GM21786 (cell line): ENCODE results near the gene STK39.

Source experiments
- ATAC-seq: cut with Tn5 transposase; IDR thresholded peaks from one replicate; pipeline ENCODE4 v1.9.1; 2021; ENCODE audit not compliant: unreplicated experiment

Gene STK39

DNA sequence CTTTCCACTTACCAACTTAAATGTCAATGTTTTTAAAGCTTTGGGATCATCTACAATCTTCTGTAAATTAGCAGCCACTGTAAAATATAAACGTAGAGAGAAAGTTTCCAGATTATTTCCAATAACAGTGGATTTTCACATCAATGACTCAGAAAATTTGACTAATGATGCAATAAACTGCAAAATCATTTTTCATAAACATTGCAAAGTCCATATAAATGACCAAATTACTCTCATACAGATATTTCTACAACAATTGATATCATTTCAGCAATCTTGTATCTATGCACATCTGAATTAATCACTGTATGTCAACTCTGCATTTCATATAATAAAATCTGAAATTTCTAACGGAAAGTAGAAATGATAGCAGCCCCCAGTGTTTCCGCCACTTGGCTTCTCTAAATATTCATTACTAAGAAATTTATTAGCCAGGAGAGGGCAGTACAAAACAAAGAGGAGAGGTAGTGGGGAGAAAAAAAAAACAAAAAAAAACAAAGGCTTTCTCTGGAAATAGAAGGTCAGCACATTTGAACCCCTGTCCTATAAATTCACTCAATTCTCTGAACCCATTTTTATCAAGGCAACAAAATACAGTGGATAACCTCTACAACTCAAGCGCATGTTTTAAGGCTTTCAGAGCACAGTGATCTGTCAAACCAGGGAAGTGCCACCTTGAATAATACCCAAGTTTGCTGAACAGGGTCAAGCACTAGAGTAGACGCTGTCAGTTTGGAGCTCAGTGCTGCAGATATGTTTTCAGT lies 282.6 kb downstream of the STK39 start:
- no peak for ATAC-seq

DNA sequence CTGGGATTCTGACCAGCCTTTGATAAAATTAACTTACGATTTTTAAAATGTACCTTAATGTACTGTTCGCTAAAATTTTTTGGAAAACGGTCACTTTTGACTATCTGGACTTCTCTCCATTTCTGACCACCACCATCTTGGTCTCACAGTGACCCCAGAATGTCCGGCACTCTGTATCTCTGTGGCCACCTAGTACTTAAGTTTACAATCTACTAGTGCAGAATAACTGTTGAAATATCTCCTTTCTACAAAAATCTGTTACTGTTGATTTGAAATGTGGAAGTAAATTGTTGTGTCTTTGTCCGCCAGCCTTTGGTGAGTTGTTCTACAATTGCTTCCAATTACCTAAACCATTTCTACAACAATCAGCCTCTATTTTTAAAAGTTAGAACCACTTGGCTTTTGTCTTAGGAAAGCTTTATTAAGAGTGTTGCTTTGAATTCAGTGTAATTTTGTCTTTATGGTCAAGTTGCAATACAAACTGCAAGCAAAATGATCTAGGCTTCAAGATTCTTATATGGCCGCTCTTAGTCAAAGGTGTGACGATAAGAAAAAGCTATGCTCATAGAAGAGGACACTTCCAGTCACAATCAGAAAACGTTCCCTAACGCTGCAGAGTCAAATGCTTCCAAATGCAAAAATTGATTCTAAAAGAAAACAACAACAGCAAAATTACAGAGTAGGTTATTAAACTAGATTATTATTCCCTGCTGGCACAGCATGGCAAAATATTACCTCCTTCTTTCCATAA lies 283.3 kb downstream of the STK39 start:
- ATAC-seq: no peak

DNA sequence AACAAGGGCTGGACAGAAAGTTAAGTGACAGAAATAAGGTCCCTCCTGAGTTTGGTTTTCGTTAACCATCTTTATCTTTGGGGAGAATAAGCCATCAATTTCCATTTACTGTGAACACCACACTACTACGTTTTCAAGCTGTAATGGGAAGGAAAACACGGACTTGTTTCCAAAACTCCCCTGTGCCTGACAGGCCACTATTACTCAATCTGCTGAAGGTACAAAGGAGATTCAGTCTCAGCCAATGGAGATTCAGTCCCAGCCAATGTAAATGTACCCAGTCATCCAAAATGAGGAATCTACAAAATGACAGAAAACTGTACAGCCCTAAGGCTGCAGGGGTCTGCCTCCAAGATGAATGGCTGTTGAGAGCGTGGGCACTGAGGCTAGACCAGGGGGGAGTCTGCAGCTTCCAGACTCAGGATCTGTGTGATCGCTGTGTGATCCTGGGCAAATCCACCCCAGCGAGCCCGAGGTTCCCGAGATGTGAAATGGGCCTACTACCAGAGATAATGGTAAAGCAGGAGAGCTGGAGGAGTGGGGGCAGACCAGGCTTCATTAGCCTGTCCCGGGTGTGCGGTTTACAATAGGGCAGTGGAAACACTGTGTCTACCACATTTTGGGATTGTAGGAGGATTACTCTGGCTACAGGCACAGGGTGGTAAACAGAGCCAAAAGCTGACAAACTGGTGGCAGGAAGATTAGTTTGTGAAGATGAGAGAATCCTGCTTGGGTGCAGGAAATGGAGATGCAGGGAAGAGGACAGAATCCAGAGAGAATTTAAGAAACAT lies 284.8 kb downstream of the STK39 start:
- ATAC-seq: no peak

DNA sequence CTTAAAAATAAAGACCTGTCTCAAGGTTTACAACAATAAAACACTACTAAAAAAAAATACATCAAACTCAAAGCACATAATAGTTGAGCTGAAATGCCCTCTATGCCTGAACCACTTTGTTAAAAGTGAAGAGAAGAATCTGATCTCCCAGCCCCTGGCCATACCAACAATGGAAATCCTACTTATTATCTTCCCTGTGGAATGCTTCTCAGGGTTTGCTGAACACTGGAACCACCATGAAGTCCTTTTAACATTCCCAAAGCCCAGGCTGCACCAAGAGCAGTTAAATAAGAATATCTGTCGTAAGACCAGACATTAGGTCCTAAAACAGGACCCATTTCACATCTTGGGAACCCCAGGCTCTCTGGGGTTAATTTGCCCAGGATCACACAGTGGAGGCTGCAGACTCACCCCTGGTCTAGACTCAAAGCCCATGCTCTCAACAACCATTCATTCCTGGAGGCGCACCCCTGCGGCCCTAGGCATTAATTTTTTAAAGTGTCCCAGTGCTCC lies 285.8 kb downstream of the STK39 start:
- ATAC-seq: no peak

DNA sequence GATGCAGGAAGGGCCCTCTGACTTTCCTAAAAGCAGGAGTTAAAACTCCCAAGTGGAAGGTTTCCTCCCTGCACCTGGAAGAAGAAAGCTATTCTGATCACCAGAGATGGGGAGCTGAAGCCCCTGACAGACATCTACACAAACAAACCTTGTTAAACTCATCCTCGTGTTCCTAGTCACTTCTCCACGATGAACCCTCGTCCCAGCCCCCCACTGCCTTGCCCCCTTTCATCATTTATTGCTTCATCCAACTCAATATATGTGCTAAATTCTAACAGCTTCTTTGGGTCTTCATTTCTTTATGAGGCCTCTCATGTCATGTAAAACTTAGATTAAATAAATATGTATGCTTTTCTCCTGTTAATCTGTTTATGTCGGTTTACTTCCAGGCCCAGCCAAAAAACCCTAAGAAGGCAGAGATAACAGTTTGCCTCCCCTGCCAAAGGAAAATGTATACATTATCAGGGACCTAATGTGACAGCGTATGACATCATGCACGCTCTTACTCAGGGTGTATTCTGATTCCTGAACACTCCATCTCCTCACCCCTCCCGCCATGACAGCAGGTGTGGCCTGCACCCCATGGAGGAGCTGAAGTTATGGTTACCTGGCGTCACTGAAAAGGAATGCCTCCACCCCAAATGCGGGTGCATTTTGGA lies 287.2 kb downstream of the STK39 start:
- ATAC-seq: no peak

DNA sequence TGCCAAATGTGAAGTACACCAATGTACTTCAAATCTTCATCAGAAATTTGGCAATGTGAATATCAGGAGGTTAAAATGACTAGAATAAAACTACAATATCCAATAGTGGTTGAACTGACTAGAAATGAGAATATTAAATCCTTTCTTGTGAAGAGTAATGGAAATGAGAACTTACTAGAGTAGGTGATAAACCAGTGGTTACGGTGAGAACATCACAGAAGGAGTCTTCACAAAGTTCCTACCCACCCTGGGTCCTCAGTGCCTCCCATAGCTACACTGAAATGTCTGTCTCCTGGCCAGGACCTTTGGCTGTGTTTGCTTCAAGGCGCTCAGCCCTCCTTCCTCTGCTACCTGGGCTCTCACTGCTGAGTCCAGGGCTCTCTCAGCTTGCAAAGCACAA lies 289.7 kb downstream of the STK39 start:
- ATAC-seq: no peak

DNA sequence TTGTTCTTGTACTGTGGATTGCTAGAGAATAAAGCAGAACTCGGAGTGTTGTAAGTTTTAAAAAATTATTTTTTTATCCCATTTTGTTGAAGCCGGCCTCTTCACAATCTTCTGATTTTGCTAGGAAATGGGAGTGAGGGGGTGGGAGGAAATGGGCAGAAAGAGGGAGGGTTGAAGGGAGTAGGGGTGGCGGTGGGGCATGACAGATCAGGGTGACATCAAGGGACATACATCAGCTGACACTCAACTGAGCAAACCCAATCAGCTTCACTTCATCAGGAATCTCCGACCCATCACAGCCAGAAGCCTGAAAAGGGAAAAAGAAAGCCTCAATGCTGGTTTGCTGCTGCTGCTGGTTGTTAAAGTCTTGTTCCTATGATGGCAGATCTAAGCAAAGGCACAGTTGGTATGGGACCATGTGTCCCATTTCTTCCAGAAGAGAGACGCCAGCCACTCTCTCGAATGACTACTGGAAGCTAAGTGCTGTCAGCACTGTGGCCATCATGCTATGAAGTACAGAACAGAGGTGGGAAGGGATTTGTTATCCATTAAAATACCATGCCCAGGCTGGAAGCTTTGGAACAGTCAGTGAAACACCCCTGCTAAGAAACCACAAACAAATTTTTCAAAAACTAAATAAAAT lies 292.0 kb downstream of the STK39 start:
- no peak for ATAC-seq

DNA sequence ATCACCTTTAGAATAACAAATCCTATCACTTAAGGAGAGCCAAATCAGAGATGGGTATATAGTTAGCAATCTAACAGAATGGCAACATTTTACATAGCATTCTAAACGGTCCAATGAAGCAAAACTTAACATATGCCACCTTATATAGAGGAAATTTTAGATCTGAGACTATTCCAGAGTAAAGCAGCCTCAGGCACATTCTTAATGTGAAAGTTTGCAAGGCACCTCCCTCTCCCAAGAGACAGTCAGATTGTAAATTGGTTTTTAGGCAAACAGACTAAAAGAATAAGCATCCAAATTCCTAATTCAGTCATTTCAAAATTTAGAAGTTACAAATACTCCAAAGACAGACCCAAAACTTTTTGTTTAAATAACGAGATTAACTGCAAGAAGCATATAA lies 292.9 kb downstream of the STK39 start:
- no peak for ATAC-seq

DNA sequence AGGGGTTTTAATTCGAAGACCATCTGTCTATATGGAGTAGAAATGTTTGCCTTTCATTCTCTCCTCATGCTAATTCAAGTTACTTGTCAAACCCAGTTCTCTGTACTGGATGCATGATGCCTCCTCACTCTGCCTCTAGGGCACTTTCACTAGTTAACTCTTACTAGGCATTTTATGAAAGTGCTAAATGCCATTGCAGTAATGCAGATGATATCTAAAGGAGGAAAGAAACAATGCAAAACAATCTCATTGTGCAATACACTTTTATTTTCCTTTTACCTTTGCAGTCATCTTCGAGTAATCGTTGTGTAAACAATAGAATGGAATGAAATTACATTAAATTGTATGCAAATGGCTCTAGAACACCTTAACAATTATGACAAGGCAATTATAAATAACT lies 293.6 kb downstream of the STK39 start:
- no peak for ATAC-seq

DNA sequence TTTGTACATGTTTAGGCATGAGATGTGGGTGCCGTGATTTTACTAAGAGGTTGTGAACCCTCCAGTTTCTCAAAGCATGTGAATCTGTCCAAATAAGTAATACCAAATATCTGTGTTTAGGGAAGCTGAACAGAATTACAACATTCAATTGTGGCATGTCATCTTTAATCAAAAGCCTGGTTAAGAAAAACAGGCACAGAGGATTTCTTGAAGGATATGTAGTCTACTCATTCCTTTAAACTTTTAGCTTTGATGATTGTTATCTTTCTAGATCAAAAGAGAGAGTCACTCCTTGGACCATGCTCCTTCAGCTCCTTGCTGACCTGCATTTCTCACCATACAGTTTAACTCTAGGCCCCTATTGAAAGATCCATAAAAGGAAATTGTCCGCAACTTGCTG lies 296.8 kb downstream of the STK39 start:
- ATAC-seq: no peak

DNA sequence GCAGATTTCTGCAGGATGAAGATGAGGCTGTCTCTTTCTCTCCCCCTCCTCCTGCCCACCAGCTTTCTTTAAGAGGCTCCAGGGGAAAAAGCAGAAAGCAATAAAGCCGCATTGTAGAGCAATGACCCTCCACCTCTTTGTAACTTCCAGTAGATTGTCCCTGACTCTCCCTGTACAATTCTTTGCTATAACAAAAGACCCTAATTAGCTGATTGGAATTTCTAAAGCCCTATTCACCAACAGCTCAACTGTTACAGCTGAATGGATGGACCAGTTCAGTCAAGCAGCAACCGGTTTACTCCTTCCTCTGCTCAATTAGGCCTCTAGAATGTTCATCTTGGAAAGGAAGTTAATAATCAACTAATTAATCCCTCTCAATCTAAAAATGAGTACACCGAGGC lies 301.0 kb downstream of the STK39 start:
- no peak for ATAC-seq

DNA sequence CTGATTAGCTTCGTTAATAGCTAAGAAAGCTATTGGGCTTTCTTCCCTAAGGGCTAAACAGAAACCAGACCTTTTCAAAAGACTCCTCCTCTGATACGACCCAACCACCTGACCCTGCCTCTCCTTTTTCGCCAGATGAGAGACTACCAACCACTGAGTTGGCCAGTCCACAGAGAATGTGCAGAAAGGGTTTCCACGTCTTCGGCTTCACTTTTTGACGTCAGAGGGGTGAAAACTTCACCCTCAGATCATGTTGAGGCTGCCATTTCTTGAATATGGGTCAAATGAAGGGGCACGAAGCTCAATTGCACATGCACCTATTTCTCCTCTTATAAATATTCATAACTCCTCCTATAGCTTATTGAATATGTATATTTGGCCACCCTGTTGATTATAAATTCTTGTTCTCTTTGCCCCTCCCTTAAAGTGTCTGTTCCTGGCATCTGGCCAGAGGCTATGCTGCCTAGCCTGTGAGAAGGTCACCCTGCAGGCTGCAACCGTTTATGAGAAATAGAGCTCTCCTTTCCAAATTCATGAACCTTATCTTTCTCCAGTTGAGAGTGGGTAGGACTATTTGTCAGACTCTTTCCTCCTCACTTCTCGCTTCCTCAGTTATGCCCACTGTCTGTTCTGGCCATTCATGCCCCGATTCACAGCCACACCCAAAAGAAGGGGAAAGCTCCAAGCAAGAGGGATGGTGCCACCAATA lies 301.6 kb downstream of the STK39 start:
- ATAC-seq: no peak

DNA sequence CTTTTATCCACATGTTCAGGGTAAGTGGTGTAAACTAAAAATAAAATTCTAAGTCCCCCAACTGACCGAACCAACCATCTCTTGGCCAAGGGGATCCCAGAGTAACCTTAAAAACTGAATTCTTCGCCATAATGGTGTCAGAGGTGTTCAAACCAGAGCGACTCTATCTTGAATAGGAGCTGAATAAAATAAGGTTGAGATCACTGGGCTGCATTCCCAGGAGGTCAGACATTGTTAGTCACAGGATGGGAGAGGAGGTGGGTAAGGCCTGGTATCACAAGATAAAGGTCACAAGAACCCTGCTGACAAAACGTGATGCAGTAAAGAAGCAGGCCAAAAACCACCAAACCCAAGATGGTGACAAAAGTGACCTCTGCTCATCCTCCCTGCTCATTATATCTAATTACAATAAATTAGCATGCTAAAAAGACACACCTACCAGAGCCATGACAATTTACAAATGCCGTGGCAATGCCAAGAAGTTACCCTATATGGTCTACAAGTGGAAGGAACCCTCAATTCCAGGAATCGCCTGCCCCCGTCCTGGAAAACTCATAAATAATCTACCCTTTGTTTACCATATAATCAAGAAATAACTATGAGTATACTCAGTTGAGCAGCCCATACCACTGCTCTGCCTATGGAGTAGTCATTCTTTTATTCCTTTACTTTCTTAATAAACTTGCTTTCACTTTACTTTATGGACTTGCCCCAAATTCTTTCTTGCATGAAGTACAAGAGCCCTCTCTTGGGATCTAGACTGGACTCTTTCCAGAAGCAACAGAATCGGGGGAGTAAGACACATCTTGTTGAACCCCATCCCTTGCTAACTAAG lies 302.4 kb downstream of the STK39 start:
- no peak for ATAC-seq

DNA sequence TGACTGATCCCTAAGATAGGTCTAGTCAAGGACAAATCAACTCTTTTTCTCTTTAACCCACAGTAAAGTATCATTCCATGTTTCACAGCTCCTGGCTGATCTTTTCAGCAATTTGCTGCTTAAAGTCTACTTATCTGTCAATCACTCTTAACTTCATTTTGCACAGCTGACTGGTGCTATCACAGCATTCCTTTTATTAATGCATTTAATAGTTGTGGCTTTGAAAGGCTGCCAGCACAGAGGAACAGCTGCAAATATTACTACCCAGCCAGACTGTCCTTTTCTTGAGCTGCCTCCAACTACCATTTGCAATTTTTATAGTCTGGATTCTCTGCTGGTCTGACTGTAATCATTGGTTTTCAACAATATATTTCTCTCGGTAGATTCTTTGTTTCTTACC lies 303.5 kb downstream of the STK39 start:
- no peak for ATAC-seq

DNA sequence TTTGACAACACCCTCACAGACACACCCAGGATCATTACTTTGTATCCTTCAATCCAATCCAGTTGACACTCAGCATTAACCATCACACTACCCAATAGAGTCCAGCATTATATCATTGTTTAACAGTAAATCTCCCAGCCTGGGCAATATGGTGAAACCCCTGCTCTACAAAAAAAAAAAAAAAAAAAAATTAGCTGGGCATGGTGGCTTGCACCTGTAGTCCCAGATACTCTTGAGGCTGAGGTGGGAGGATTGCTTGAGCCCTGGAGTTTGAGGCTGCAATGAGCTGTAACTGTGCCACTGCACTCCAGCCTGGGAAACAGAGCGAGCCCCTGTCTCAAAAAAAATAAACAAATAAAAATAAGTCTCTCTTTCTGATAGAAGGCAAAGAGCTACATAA lies 304.0 kb downstream of the STK39 start:
- ATAC-seq: no peak

DNA sequence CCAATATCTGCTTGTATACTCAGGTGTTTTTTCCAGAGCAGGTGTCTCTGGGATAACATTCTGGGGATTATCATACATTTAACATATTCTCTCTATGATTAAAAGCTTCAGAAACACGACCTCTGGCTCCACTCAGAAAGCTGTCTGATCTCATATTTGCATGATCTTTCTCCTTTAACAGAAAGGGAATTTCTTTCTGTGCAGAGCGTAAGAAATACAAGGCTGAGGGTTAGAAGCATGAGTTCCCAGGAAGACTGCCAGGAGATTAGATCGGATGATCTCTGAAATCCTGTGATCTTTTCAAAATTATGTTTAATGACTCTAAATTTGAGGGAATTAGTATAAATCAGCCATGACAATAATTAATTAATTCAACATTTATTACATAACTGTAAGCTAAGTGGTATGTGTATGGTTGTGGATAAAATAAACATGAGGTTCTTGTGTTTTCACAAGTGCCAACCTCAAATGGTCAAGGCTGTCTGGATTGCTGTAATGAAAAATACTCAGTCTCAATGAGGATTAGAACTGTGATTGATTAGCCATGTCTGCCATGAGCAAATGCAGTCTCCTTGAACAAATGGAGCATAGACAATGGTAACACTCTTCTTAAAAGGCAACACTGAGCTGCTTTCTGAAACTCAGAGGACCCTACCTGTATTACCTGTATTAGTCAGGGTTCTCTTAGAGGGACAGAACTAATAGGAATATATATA lies 304.9 kb downstream of the STK39 start:
- no peak for ATAC-seq

DNA sequence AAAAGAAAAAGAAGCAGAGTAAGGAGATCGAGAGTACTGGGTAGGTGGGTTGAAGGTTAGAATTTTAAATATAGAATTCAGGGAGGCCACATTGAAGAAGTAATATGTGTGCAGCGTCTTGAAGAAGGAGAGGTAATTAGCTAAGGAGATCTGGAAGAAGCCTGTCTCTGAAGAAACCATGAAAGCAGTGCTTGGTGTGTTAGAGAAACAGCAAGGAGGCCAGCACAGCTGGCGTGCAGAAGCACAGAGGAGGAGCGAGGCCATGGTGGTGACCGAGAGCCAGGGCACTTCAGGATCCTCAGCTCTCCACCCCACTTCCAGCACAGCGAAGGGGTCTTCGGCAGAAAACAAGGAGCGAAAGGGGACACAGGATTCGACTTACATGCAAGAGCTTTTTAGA lies 305.8 kb downstream of the STK39 start:
- ATAC-seq: no peak

DNA sequence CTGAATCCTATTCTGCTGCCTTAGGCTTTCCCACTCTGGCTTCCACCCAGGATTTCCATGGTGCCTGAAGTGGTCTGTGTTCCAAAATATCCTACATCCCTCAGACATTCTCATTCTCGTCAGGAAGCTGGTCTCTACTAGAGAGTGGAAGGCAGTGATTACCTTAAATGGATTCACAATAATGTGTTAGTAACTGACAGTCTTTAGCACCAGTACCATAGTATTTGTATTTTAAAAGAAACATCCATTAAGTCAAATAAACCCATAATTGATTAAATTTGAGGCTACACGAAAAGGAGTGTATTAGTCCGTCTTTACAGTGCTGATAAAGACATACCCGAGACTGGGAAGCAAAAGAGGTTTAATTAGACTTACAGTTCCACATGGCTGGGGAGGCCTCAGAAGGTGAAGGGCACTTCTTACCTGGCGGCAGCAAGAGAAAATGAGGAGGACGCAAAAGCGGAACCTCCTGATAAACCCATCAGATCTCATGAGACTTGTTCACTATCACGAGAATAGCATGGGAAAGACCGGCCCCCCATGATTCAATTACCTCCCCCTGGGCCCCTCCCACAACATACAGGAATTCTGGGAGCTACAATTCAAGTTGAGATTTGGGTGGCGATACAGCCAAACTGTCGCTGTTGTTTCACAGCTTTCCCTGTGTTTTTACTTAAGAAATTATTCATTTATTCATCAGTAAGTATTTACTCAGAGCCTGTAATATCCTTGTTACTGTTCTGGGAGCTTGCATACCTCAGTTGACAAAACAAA lies 306.5 kb downstream of the STK39 start:
- no peak for ATAC-seq
